BLaER1 treated with 17β-estradiol and CSF1 and Interleukin-3, amounts not matched to agents 10 nM and 100 nM (cell line): ENCODE results near the gene HAGH.

ENCODE experiments used
- H3K27ac ChIP-seq, 11 experiments: shearing (Covaris generic); formaldehyde crosslinking; 2 replicates each; pipeline ENCODE4 v1.8.1; 2022
- H3K27me3 ChIP-seq, 11 experiments: shearing (Covaris generic); formaldehyde crosslinking; 2 replicates each; pipeline ENCODE4 v1.8.1; 2022
- H3K36me3 ChIP-seq, 11 experiments: shearing (Covaris generic); formaldehyde crosslinking; 2 replicates each; pipeline ENCODE4 v1.8.1; 2022
- H3K4me1 ChIP-seq, 10 experiments: shearing (Covaris generic); formaldehyde crosslinking; 2 replicates each; pipeline ENCODE4 v1.8.1; 2022
- H3K4me2 ChIP-seq, 11 experiments: shearing (Covaris generic); formaldehyde crosslinking; 2 replicates each; pipeline ENCODE4 v1.8.1; 2022
- H3K4me3 ChIP-seq, 10 experiments: shearing (Covaris generic); formaldehyde crosslinking; 2 replicates each; pipeline ENCODE4 v1.8.1; 2022
- H3K9ac ChIP-seq, 11 experiments: shearing (Covaris generic); formaldehyde crosslinking; 2 replicates each; pipeline ENCODE4 v1.8.1; 2022
- H3K9me3 ChIP-seq, 11 experiments: shearing (Covaris generic); formaldehyde crosslinking; replicated peaks in 1 of 11; 2 replicates each; pipeline ENCODE4 v1.8.1; 2022
- H4K20me1 ChIP-seq, 11 experiments: shearing (Covaris generic); formaldehyde crosslinking; 2 replicates each; pipeline ENCODE4 v1.8.1; 2022
- Cebpa-rat ChIP-seq, 11 experiments: shearing (Covaris generic); IDR thresholded peaks; 2 replicates each; pipeline ENCODE4 v1.8.1; 2022

HAGH gene

GRCh38 chr16:1792836-1793577 lies 33.6 kb downstream of the HAGH start:
- H3K36me3 ChIP-seq: peaks cover 16 to 50% (median 43%) of the 10 kb centered on the region in 11 experiments
- no peak overlapping the region for H3K27ac ChIP-seq
- H3K27me3 ChIP-seq: no peaks in the 10 kb centered on the region
- peaks cover 0 to 66% (median 36%) of the 10 kb centered on the region in 11 experiments; a peak in 18 of 22 replicates for H4K20me1 ChIP-seq
- H3K4me2 ChIP-seq: no peak overlapping the region
- H3K9ac ChIP-seq: no peak overlapping the region
- no peaks in the 10 kb centered on the region for H3K4me1 ChIP-seq
- no peak for TF ChIP-seq Cebpa-rat (IDR thresholded peaks at IDR 0.05)
- H3K9me3 ChIP-seq: peaks cover 8 to 16% (median 11%) of the 10 kb centered on the region in 11 experiments
- no peak overlapping the region for H3K4me3 ChIP-seq

- TF ChIP-seq Cebpa-rat (IDR thresholded peaks at IDR 0.05): no peak
- Histone ChIP-seq H3K4me1 (no peaks in the 10 kb centered on the region), H3K9ac (no peak overlapping the region)
Measured at GRCh38 chr16:1791943-1792812, 34.4 kb downstream of the HAGH start.

GRCh38 chr16:1791256-1791942 lies 35.2 kb downstream of the HAGH start:
- Histone ChIP-seq H3K4me2 (no peak overlapping the region), H3K4me1 (no peaks in the 10 kb centered on the region), H3K36me3 (peaks cover 32 to 65% (median 59%) of the 10 kb centered on the region in 11 experiments), H4K20me1 (peaks cover 10 to 82% (median 52%) of the 10 kb centered on the region in 11 experiments; a peak in 21 of 22 replicates), H3K9ac (no peak overlapping the region), H3K9me3 (0 out of 22 replicates have a peak, but pooled peaks cover 0 to under 1% (median 0%) of the 10 kb centered on the region in 11 experiments), H3K27me3 (no peaks in the 10 kb centered on the region), H3K4me3 (no peak overlapping the region), H3K27ac (no peak overlapping the region)
- TF ChIP-seq Cebpa-rat (IDR thresholded peaks at IDR 0.05): no peak

More at GRCh38 chr16:1791943-1792812, 34.4 kb downstream of the HAGH start:
- Histone ChIP-seq H3K9me3 (peaks cover under 1 to 8% (median 2%) of the 10 kb centered on the region in 11 experiments; a peak in 17 of 22 replicates), H3K27ac (no peak overlapping the region), H3K4me3 (no peak overlapping the region), H3K27me3 (no peaks in the 10 kb centered on the region), H3K4me2 (no peak overlapping the region), H3K36me3 (peaks cover 24 to 57% (median 52%) of the 10 kb centered on the region in 11 experiments), H4K20me1 (peaks cover 3 to 74% (median 44%) of the 10 kb centered on the region in 11 experiments; a peak in 20 of 22 replicates)

GRCh38 chr16:1790611-1791255 lies 35.9 kb downstream of the HAGH start:
- H3K36me3 ChIP-seq: peaks cover 38 to 72% (median 66%) of the 10 kb centered on the region in 11 experiments
- TF ChIP-seq Cebpa-rat (IDR thresholded peaks at IDR 0.05): no peak
- peaks cover 17 to 89% (median 58%) of the 10 kb centered on the region in 11 experiments; a peak in 21 of 22 replicates for H4K20me1 ChIP-seq
- H3K27me3 ChIP-seq: no peaks in the 10 kb centered on the region
- H3K4me3 ChIP-seq: no peak overlapping the region
- no peaks in the 10 kb centered on the region for H3K4me1 ChIP-seq
- no peaks in the 10 kb centered on the region for H3K9me3 ChIP-seq
- no peak overlapping the region for H3K9ac ChIP-seq
- no peak overlapping the region for H3K27ac ChIP-seq
- no peak overlapping the region for H3K4me2 ChIP-seq

- Histone ChIP-seq H4K20me1 (peaks cover 20 to 94% (median 63%) of the 10 kb centered on the region in 11 experiments; a peak in 21 of 22 replicates), H3K27ac (no peak overlapping the region), H3K9ac (no peak overlapping the region), H3K4me3 (no peak overlapping the region), H3K36me3 (peaks cover 43 to 77% (median 71%) of the 10 kb centered on the region in 11 experiments), H3K4me2 (no peak overlapping the region), H3K9me3 (no peaks in the 10 kb centered on the region), H3K4me1 (peaks cover 0 to 2% (median 0%) of the 10 kb centered on the region in 10 experiments; a peak in 1 of 20 replicates), H3K27me3 (no peaks in the 10 kb centered on the region)
- no peak for TF ChIP-seq Cebpa-rat (IDR thresholded peaks at IDR 0.05)
Measured at GRCh38 chr16:1790261-1790610, 36.4 kb downstream of the HAGH start.

- peaks cover 20 to 100% (median 69%) of the 10 kb centered on the region in 11 experiments; a peak in 21 of 22 replicates for H4K20me1 ChIP-seq
Measured at GRCh38 chr16:1789643-1790045, 37.0 kb downstream of the HAGH start.

GRCh38 chr16:1788708-1789100 lies 37.9 kb downstream of the HAGH start:
- H3K9ac ChIP-seq: no peak overlapping the region
- peaks cover 20 to 100% (median 79%) of the 10 kb centered on the region in 11 experiments; a peak in 21 of 22 replicates for H4K20me1 ChIP-seq
- H3K27me3 ChIP-seq: no peaks in the 10 kb centered on the region
- H3K36me3 ChIP-seq: peaks cover 50 to 87% (median 76%) of the 10 kb centered on the region in 11 experiments
- no peak for TF ChIP-seq Cebpa-rat (IDR thresholded peaks at IDR 0.05)
- no peak overlapping the region for H3K4me3 ChIP-seq
- no peaks in the 10 kb centered on the region for H3K9me3 ChIP-seq
- H3K4me1 ChIP-seq: peaks cover 7 to 13% (median 9%) of the 10 kb centered on the region in 10 experiments
- H3K27ac ChIP-seq: no peak overlapping the region
- no peak overlapping the region for H3K4me2 ChIP-seq

More at GRCh38 chr16:1789643-1790045, 37.0 kb downstream of the HAGH start:
- no peaks in the 10 kb centered on the region for H3K9me3 ChIP-seq
- H3K9ac ChIP-seq: no peak overlapping the region
- H3K4me3 ChIP-seq: no peak overlapping the region
- H3K4me1 ChIP-seq: peaks cover 0 to 5% (median 0%) of the 10 kb centered on the region in 10 experiments; a peak in 2 of 20 replicates
- H3K4me2 ChIP-seq: no peak overlapping the region
- no peak overlapping the region for H3K27ac ChIP-seq
- H3K27me3 ChIP-seq: no peaks in the 10 kb centered on the region
- H3K36me3 ChIP-seq: peaks cover 49 to 82% (median 76%) of the 10 kb centered on the region in 11 experiments
- no peak for TF ChIP-seq Cebpa-rat (IDR thresholded peaks at IDR 0.05)

GRCh38 chr16:1788095-1788707 lies 38.4 kb downstream of the HAGH start:
- Histone ChIP-seq H3K4me2 (no peak overlapping the region), H3K36me3 (peaks cover 50 to 87% (median 76%) of the 10 kb centered on the region in 11 experiments), H3K4me3 (no peak overlapping the region), H3K4me1 (peaks cover 9 to 16% (median 11%) of the 10 kb centered on the region in 10 experiments), H3K9ac (no peak overlapping the region), H3K9me3 (no peaks in the 10 kb centered on the region), H3K27ac (no peak overlapping the region), H3K27me3 (no peaks in the 10 kb centered on the region), H4K20me1 (peaks cover 20 to 100% (median 81%) of the 10 kb centered on the region in 11 experiments; a peak in 21 of 22 replicates)
- no peak for TF ChIP-seq Cebpa-rat (IDR thresholded peaks at IDR 0.05)
